ENCODE measurements around the gene TNKS1BP1.
A peak's percentile ranks its signal among the peaks of the same experiment; 100 is the strongest.
"Not testable (repeated sequence)": the region's sequence is repeated elsewhere in the genome, so short reads cannot be mapped to it uniquely, and the experiment has no call there.

Gene TNKS1BP1

GRCh38 chr11:57339328-57339727 lies 14.6 kb upstream of the TNKS1BP1 start:
- Histone ChIP-seq H3K9me3 (ENCODE audit: insufficient read depth, low read length) (no peaks in the 10 kb centered on the region), H3K9ac (ENCODE audit: insufficient read length, low read depth) (peak overlapping the region; percentile 6), H3K27me3 (ENCODE audit: insufficient read depth, insufficient read length) (no peaks in the 10 kb centered on the region), H3K4me1 (ENCODE audit: insufficient read depth, insufficient read length) (peaks cover 31% of the 10 kb centered on the region), H3K4me3 (ENCODE audit: insufficient read length, low read depth) (no peak overlapping the region), H3K36me3 (ENCODE audit: insufficient read depth, insufficient read length, low read length) (peaks cover 8% of the 10 kb centered on the region)
- TF ChIP-seq YY1 (IDR thresholded peaks at IDR 0.05; ENCODE audit: insufficient read depth, insufficient read length) (no peak), SUZ12 (IDR thresholded peaks at IDR 0.05; ENCODE audit: extremely low read depth, insufficient read depth, insufficient read length) (no peak), ZNF274 (IDR thresholded peaks at IDR 0.05; ENCODE audit: low read depth, low read length) (no peak)
- DNase-seq (ENCODE audit: low read depth, low spot score) = no peak

- no peaks in the 10 kb centered on the region for H3K9me3 ChIP-seq (ENCODE audit: insufficient read depth, low read length)
- H3K36me3 ChIP-seq (ENCODE audit: insufficient read depth, insufficient read length, low read length) = peaks cover 20% of the 10 kb centered on the region
- H3K9ac ChIP-seq (ENCODE audit: insufficient read length, low read depth) = no peak within 1 kb of the TSS
- no peak within 1 kb of the TSS for H3K4me3 ChIP-seq (ENCODE audit: insufficient read length, low read depth)
- TF ChIP-seq ZNF274 (IDR thresholded peaks at IDR 0.05; ENCODE audit: low read depth, low read length) (no peak), YY1 (IDR thresholded peaks at IDR 0.05; ENCODE audit: insufficient read depth, insufficient read length) (no peak), SUZ12 (IDR thresholded peaks at IDR 0.05; ENCODE audit: extremely low read depth, insufficient read depth, insufficient read length) (no peak)
- peaks cover 22% of the 10 kb centered on the region for H3K4me1 ChIP-seq (ENCODE audit: insufficient read depth, insufficient read length)
- DNase-seq (ENCODE audit: low read depth, low spot score) = no peak
- no peaks in the 10 kb centered on the region for H3K27me3 ChIP-seq (ENCODE audit: insufficient read depth, insufficient read length)
Measured at GRCh38 chr11:57338142-57338541, 13.4 kb upstream of the TNKS1BP1 start, which contains the start of gene P2RX3. P2RX3 (plus strand) TSS chr11:57338352; CDS start chr11:57338551, 199 bp downstream.

DNA sequence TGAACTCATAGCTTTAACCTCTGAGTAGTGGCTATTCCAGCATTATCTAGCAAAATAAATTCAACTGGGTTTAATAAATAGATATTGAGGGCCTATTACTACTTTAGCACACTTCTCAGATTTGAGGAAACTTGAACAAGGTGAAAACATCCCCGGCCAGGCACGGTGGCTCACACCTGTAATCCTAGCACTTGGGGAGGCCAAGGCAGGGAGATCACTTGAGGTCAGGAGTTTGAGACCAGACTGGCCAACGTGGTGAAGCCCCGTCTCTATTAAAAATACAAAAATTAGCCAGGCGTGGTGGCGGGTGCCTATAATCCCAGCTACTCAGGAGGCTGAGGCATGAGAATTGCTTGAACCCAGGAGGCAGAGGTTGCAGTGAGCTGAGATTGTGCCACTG lies 12.1 kb upstream of the TNKS1BP1 start:
- Histone ChIP-seq H3K4me1 (ENCODE audit: insufficient read depth, insufficient read length) (peaks cover 22% of the 10 kb centered on the region), H3K36me3 (ENCODE audit: insufficient read depth, insufficient read length, low read length) (peaks cover 33% of the 10 kb centered on the region)
- not testable (repeated sequence) for H3K27me3 ChIP-seq (ENCODE audit: insufficient read depth, insufficient read length); H3K9me3 ChIP-seq (ENCODE audit: insufficient read depth, low read length); DNase-seq (ENCODE audit: low read depth, low spot score); H3K4me3 ChIP-seq (ENCODE audit: insufficient read length, low read depth); H3K9ac ChIP-seq (ENCODE audit: insufficient read length, low read depth)

GRCh38 chr11:57336111-57336666 lies 11.4 kb upstream of the TNKS1BP1 start:
- H3K4me1 ChIP-seq (ENCODE audit: insufficient read depth, insufficient read length) = peaks cover 22% of the 10 kb centered on the region
- DNase-seq (ENCODE audit: low read depth, low spot score) = no peak
- TF ChIP-seq YY1 (IDR thresholded peaks at IDR 0.05; ENCODE audit: insufficient read depth, insufficient read length) = no peak
- no peak for TF ChIP-seq ZNF274 (IDR thresholded peaks at IDR 0.05; ENCODE audit: low read depth, low read length)
- TF ChIP-seq SUZ12 (IDR thresholded peaks at IDR 0.05; ENCODE audit: extremely low read depth, insufficient read depth, insufficient read length) = no peak
- peaks cover 39% of the 10 kb centered on the region for H3K36me3 ChIP-seq (ENCODE audit: insufficient read depth, insufficient read length, low read length)
- H3K27me3 ChIP-seq (ENCODE audit: insufficient read depth, insufficient read length) = no peaks in the 10 kb centered on the region
- H3K9me3 ChIP-seq (ENCODE audit: insufficient read depth, low read length) = no peaks in the 10 kb centered on the region
- H3K9ac ChIP-seq (ENCODE audit: insufficient read length, low read depth) = peak overlapping the region; percentile 74
- H3K4me3 ChIP-seq (ENCODE audit: insufficient read length, low read depth) = peak overlapping the region; percentile 87

DNA sequence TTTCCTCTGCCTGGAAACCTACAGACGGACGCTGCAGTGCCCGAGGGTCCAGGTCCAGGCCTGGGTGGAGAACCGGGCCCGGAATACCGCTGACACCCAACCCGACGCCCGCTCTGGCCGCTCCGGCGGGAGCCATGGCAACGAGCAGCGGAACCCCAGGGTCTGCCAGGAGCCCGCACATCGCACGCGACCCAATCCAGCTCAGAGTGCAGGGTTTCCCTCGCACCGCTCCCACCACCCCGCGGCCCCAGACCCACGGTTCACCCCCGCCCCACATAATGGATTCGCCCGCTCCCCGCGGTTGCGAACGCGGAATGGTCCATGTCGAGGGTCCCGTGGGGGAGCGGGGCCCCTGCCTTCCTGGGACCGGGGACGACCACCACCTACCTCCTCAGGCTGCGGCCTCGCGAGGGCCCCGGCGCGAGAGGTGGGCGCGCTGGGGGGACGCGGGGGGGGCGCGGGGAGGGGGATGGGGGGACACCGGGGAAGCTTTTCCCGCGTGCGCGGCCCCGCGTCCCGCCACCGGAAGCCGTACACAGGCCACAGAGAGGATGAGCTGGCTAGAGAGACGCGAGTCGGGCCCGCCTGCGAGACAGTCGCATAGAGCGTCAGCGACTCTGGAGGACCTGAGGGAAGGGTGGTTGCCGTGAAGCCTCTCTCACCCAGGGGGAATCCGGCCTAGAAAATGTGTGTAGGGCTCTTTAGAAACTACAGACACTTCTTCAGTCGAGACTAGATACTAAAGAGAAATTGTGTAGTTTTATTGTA lies 10.8 kb upstream of the TNKS1BP1 start, which contains the start of gene SSRP1:
Gene SSRP1 (minus strand): TSS at position 550 of the 768 bp plus-strand sequence. CDS start 771 bp downstream, outside the sequence.
- H3K9ac ChIP-seq (ENCODE audit: insufficient read length, low read depth) = peak within 1 kb of the TSS; percentile 94
- no peaks in the 10 kb centered on the region for H3K9me3 ChIP-seq (ENCODE audit: insufficient read depth, low read length)
- peaks cover 46% of the 10 kb centered on the region for H3K36me3 ChIP-seq (ENCODE audit: insufficient read depth, insufficient read length, low read length)
- peak; percentile 79 for DNase-seq (ENCODE audit: low read depth, low spot score)
- no peaks in the 10 kb centered on the region for H3K27me3 ChIP-seq (ENCODE audit: insufficient read depth, insufficient read length)
- TF ChIP-seq ZNF274 (IDR thresholded peaks at IDR 0.05; ENCODE audit: low read depth, low read length) = no peak
- H3K4me3 ChIP-seq (ENCODE audit: insufficient read length, low read depth) = peak within 1 kb of the TSS; percentile 87
- H3K4me1 ChIP-seq (ENCODE audit: insufficient read depth, insufficient read length) = peaks cover 20% of the 10 kb centered on the region

GRCh38 chr11:57335023-57335342 lies 10.2 kb upstream of the TNKS1BP1 start:
- Histone ChIP-seq H3K4me3 (ENCODE audit: insufficient read length, low read depth) (peak overlapping the region; percentile 87), H3K4me1 (ENCODE audit: insufficient read depth, insufficient read length) (peaks cover 16% of the 10 kb centered on the region), H3K9ac (ENCODE audit: insufficient read length, low read depth) (peak overlapping the region; percentile 94), H3K27me3 (ENCODE audit: insufficient read depth, insufficient read length) (no peaks in the 10 kb centered on the region), H3K36me3 (ENCODE audit: insufficient read depth, insufficient read length, low read length) (peaks cover 51% of the 10 kb centered on the region), H3K9me3 (ENCODE audit: insufficient read depth, low read length) (no peaks in the 10 kb centered on the region)
- no peak for DNase-seq (ENCODE audit: low read depth, low spot score)
- TF ChIP-seq YY1 (IDR thresholded peaks at IDR 0.05; ENCODE audit: insufficient read depth, insufficient read length) (no peak), ZNF274 (IDR thresholded peaks at IDR 0.05; ENCODE audit: low read depth, low read length) (no peak), SUZ12 (IDR thresholded peaks at IDR 0.05; ENCODE audit: extremely low read depth, insufficient read depth, insufficient read length) (no peak)

DNA sequence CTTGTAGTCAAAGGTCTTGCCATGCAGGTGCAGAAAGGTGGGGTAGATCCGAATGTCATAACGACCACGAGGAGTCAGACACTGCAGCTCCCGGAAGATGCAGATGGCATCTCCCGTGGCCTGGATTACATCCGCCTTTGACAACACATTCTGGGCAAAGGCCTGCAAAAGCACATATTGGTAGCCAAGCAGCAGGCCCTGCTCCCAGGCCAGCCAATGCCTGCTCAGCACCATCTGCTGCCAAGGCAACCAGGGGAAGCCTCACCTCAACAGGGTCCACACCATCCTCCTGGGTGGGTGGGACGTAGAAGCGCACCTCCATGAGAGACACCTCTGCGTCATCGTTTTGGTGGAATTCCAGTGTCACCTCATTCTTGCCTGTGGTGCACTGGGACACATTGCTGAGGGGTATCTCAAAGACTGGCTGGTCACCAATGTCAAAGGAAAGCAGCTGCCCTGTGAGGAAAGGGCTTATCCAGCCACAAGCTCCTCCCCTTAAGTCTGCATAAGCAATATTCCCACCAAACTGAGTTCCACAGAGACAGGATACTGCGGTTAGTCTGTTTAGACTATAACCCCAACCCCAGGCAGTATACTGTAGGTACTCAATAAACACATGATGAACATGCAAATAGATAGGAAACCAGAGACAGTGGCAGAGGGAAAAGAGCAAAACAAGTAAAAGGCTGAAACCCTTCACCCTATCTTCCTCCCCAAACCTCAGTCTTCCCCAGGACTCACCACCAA lies 8.1 kb upstream of the TNKS1BP1 start:
- no peaks in the 10 kb centered on the region for H3K27me3 ChIP-seq (ENCODE audit: insufficient read depth, insufficient read length)
- peaks cover 73% of the 10 kb centered on the region for H3K36me3 ChIP-seq (ENCODE audit: insufficient read depth, insufficient read length, low read length)
- TF ChIP-seq SUZ12 (IDR thresholded peaks at IDR 0.05; ENCODE audit: extremely low read depth, insufficient read depth, insufficient read length) (no peak), ZNF274 (IDR thresholded peaks at IDR 0.05; ENCODE audit: low read depth, low read length) (no peak), YY1 (IDR thresholded peaks at IDR 0.05; ENCODE audit: insufficient read depth, insufficient read length) (no peak)
- H3K4me1 ChIP-seq (ENCODE audit: insufficient read depth, insufficient read length) = peaks cover under 1% of the 10 kb centered on the region
- no peak for DNase-seq (ENCODE audit: low read depth, low spot score)
- H3K9ac ChIP-seq (ENCODE audit: insufficient read length, low read depth) = no peak overlapping the region
- H3K9me3 ChIP-seq (ENCODE audit: insufficient read depth, low read length) = no peaks in the 10 kb centered on the region
- H3K4me3 ChIP-seq (ENCODE audit: insufficient read length, low read depth) = no peak overlapping the region

Measured in NT2/D1 (cell line).